Effector CD8-positive, alpha-beta T cell (primary cell): ENCODE data around the gene TOX2.

Source experiments
- DNase-seq: peaks from one replicate; lab custom pipeline; 2025; lab: John Stamatoyannopoulos, UW

TOX2 gene

DNA sequence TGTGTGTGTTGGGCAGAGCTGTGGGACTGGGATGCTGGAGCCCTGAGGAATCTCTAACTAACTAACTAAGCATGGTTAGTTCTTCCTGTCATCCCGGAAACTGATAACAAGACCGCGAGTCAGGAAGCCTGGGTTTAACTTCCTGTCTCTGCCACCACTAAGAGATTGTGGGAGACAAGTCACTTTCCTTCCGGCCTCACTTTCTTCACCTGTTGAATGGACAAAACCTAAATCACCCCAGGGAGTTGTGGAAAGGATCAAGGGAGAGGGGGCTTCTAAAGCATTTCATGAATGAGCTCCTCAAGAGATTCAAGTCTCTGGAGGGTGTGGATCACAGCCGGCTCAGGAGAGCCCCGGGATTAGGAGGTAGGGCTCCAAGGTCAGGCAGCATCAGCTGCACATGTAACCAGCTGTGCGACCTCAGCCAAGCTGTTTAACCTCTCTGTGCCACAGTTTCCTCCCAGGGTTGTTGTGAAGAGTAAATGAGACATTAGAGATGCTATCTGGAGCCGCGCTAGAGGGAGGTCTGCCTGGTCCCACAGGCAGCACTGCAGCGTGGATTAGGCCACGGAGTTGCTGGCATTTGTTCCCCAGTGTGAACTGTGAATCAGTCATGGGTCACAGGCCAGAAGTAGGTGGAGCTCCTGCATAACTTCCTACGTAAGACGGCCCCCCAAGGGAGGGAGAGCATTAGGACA is 105.1 kb downstream of the TOX2 start:
- DNase-seq, result no peak

DNA sequence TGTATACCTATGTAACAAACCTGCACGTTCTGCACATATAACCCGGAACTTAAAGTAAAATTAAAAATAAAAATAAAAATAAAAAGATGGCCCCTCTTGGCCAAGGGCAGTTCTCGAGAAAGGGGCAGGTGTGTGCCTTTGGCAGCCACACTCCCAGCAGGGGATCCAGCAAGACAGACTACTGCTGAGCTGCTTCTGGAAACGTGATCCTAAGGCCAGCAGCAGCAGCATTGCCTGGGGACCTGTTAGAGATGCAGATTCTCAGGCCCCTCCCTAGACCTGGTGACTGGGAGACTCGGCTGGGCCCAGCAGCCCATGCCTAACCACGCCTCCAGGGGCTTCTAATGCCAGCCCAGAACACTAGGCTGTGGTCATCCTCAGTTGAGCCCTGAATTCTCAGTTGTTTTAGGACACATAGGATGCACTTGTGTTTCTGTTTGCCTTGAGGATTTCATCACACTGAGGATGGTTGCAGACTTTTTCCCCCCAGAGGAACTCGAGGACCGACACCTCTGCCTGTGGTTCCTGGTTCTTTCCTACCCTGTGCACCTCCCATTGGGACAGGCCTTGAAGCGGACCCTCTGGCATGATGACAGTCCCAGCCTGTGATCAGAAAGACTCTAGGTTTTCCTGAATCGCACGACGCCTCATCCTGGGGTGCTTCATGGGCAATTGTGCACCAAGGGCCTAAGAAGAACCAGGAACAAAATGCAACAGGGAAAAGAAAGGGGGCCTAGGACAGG is 105.9 kb downstream of the TOX2 start:
- DNase-seq, result no peak

DNA sequence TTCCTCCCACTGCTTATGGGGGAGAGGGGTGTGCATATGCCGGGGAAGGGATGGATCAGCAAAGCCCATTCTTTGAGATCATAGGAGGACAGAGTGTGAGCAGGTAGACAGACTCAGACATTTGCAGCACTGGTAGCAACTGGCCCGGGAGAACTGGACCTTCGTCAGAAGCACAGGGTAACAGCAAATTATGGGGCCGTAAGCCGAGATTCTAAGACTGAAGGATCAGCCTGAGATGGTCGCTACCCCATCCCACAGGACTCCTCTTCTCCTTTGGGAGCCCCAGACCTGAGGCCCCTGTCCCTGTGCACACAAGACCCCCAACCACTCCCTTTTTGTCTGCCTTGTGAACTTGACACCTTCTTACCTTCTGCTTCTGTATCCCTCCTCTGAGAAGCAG is 106.5 kb downstream of the TOX2 start:
- no peak for DNase-seq

DNA sequence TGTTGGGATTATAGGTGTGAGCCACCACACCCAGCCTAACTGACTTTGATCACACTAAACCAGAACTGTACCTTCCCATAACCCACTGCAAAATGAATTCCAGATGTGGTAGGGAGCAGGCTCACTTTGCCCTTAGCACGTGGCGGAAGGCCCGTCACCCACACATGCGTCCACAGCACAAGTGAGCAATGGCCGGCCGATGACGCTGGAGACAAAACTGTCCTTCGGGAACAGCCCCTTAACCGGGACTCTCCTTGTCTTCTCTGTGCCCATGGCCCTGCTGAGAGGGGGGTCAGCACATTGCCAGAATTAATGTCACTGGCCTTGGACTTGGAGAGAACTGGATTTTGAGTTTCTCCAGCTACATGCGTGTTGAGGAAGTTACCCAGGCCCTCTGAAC is 107.2 kb downstream of the TOX2 start:
- DNase-seq, result no peak

DNA sequence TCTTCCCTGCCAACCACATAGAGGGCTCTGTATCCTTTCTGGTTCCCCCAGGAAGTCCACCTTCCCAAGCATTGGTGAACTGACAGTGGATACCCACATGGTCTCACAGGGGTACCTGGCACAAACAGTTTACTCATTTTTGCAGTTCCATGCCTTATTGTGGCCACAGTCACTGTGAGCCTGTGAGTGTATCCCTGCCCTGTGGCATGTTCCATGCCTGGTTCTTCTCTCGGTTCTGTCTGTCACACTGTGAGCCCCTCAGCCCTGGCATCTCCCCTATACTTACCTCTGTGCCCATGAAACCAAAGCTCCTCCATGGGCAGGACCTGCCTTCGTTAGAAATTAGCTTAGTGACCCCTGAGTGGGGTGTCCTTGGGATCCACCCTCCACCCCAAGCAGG is 107.8 kb downstream of the TOX2 start:
- no peak for DNase-seq

DNA sequence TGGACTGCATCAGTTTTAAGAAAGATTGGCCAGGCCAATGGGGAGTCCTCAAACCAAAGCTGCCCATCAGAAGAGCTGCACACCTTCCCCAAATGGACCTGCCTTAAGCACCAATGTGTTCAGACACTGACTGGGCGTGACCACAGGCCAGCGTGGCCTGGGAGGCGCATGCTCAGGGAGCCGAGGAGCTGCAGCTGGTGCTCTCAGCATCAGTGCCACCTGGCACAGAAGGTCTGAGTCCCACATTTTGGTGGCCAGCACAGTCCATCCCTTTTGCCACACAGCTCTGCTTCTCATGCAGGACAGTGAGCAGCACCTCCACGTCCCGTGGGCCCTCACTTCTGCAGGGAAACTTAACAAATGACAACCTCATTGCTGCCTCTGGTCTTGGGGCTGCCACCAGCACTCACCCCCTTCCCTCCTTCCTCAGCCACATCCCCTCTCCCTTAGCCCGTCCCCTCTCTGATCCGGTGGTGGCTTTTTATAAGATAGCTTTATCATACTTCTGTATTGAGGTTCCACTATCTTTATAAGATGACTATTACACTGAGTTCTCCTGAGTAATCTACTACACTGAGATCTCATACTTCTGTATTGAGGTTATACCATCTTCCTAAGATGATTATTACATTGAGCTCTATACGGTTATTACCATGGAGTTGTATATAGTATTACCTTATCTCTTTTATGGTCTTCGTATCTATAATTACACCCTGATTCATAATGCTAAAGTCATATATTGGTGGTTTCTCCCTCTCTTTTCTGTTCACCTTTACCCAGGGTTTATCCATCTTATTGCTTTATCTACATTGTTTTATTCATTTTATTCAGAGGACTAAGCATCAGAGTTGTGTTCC is 109.1 kb downstream of the TOX2 start:
- no peak for DNase-seq

DNA sequence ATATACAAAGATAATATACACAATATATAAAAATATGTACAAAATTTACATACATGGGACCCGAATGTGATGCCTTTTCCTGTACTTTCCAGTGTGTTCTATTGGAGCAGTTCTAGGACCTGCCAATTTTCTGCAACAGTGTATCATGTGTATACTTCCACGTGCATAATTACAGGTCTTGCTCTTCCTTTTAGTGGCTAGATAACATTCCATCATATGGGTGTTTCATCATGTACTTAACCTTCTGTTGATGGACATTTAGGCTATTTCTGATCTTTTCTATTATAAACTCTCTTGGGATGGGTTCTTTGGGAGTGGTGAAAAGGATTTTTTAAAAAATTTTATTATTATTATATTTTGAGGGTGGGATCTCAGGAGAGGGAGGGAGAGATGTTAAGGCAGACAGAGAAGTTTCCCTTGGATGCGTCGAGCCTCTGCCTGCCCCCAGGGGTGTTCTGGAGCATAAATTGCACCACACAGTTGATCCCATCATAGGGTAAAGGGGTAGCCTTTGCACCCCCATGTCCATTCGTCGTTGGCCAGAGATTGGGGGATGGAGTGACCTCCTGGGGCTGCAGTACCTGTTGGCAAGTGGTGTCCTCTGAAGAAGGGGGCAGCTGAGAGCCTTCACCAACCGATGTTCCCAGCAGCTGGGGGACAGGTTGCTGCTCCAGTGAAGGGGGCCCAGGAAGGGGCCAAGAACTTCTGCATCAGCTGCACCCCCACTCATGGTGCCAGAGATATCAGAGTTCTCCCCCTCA is 110.3 kb downstream of the TOX2 start:
- DNase-seq, result no peak

DNA sequence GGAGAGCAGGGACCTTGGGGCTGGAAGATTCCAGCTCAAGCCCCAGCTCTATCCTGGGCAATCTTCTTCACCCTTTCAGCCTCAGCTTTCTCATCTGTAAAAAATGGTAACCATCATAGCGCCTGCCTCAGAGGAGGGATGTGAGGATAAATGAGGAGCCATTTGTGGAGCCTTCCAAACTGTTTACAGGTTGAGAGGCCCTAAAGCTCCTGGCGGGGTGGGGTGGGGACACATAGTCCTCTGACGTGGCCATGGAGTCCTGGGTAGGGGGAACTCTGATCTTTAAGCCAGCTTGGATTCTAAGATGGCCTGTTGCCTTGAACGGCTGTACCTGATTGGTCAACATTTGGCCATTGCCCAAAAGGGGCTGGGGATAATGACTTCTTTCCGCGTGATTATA is 111.1 kb downstream of the TOX2 start:
- DNase-seq, result no peak

DNA sequence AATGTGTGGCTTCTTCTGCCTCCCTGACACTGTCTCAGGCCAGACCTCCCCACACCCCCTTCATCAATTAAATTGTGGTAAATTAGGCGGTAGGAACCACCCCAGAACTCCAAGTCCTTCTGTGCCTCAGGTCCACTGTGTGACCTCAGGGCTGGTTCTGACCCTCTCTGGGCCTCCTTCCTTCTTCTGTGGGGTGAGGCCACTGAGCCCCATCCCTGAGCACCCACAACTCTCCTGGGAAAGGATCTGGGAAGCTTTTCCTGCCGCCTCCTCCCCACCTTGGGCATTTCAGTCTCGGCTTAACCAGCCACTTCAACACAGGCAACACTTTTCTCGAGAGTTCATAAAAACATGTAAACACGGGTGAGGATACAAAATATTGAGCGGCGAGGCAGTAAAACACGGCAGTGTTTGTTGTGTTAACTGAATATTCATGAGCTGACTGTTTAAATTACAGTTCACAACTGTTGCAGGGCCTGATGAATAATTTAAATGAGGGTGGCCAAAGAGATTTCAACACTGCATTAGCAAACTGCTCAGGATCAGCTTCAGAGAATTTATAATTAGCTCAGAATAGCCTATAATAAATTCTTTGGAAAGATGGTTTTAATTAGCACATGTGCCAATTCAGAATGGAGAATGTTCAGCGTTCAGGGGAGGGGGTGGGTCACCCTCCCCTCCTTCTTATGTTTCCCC is 112.1 kb downstream of the TOX2 start:
- DNase-seq, result no peak

DNA sequence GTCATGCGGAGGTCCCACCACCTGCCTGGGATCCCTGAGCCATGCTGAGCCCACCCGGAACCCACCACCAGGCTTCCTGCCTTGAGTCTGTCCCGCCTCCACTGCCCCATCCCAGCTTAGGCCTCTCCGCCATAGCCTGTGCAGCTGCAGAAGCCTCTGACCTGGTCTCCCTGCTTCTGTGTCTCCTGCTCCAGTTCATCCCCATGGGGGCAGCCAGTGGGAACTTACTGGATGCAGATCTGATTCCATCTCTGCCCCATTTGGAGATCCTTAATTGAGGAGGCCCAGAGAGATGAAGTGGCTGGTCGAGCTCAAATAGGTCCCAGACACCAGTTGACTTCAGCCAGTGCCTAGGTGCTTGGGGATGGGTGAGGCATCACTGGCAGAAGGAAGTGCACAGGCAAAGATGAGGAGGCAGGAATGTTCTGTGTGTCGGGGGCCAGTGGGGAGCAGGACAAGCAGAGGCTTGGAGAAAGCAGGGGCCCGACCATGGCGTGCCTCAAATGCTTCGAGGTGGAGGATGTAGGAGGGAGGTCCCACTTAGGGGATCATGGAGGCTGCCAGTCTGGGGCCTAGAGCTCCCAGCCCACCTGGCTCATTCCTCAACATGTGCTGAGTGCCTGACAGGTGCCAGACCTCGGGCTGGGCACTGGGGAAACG is 112.8 kb downstream of the TOX2 start:
- DNase-seq, result no peak

DNA sequence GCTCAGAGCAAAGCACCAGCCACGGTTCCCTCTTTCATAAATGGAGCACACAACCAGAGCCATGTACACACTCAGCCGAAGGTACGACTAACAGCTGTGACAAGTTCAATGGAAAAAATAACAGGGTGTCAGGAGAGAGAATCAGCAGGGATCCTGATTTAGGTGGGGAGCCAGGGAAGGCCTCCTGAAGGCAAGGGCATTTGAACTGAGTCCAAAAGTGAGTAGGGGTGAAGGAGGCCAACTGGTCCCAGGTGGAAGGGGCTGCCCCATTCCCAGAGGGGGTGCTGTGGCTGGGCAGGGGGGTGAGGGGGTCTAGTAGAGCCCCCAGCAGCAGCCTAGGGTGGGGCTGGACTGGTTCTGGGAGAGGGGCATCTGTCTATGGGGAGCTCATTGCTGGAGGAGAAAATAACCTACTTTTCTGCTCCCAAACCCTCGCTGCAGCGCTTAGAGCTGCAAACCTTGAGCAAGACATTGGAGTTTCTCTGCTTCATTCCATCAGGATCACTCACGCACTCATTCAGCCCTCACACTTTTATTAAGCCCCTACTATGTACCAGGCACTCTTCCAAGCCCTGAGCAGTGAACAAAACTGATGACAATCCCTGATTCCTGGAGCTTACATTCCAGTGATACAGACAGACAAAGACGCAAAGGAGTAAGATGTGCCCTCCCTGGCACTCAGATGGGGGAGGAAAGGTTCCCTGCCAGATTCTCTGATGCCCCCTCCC is 113.5 kb downstream of the TOX2 start:
- DNase-seq, result no peak

DNA sequence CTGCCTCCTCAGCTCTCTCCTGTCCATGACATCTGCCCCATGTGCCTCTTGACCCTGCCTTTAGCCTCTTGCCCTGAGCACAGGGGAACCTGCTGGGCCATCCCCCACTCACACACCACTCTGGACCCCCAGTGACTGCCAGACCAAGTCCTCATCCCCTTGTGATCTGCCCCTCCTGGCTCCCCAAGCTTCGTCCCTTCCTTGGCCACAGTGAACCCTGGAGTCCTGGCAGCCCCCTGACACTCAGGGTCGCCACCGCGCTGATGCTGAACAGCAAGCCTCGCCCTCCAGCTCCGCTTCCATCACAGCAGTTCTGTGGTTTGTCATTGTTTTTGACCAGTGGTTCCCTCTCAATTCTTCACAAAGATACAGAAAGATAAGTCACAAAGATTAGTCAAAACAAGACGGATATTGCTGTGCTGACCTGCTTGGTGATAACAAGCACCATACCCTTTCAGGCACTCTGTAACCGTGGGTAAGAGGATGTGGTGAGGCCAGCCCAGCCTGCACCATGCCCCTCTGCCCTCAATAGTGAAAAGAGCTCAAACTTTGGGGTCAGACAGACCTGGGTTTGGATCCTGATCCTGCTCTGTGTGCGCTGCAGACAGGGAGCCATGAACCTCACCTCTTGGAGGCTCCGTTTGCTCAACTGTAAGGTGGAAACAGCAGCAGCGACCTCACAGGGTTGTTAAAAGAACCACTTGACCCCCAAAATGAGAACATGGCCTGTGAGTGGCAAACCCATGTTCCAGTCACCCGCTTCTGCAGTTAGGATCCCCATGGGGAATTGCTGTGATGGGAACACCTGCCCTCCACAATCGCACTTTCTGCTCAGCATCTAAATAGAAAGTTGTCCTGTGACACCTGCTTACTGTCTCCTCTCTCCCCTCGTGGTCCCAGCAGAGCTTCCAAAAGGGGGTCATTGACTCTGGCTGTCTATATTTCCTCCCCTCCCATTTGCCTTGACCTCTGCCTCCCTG is 114.5 kb downstream of the TOX2 start:
- DNase-seq, result no peak

DNA sequence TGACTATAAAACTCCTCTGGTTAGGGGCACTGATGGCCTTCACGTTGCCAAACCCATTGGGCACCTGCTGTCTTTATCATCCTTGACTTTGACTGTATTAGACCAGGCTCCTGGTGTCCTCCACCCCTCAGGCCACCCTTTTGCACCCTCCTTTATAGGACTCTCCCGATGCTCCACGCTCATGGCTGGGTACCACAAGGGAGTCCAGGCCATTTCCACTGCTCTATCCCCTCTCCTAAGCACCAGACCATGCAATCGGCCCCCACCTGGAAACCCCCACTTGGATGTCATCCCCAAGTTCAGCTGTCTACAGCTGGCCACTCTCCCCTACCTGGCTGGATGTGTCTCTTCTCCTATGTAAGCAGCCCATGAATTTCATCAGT is 115.2 kb downstream of the TOX2 start:
- DNase-seq, result no peak

DNA sequence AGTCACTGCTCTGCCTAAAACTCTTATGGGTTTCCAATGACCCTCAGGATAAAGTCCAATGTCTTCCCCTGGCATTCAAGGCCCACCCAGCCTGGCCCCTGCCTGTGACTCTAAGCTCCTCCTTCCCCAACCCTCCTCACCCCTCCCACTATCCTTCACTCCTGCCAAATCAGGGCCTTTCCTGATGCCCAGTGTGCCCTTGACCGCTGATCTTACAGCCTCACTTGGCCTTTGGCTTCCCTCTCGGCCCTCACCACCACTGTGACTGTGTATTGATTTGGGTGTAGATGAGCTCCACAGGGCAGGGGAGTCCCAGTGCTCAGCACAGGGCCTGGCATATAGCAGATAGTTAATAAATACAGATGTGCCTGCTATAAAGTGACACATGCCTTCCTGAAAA is 115.7 kb downstream of the TOX2 start:
- DNase-seq, result no peak

DNA sequence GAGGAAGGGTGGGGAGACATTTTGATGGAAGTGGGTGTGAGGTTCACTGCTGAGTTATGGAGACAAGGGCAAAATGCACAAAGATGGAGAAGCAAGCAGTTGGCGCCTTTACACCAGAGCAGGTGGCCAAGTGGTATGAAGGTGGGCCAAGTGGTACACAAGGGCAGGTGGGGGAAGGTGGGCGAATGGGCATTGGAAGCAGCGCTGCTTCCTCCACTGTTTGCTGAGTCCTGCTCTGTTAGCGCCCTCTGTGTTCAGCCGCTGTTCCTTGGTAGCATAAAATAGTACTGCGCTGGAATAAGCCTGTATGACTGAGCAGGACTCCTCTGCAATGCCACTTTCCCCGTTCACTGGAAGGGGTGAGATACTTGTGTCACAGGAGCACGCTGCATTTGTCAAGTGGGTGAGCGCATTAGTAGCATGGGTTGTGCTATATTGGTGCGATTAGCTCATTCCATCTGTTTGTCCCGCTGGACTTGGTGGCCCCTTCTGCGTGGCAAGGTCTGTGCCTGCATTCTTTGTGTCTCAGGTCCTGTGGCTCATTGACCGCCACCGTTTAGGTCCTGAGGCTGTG is 116.4 kb downstream of the TOX2 start:
- no peak for DNase-seq

DNA sequence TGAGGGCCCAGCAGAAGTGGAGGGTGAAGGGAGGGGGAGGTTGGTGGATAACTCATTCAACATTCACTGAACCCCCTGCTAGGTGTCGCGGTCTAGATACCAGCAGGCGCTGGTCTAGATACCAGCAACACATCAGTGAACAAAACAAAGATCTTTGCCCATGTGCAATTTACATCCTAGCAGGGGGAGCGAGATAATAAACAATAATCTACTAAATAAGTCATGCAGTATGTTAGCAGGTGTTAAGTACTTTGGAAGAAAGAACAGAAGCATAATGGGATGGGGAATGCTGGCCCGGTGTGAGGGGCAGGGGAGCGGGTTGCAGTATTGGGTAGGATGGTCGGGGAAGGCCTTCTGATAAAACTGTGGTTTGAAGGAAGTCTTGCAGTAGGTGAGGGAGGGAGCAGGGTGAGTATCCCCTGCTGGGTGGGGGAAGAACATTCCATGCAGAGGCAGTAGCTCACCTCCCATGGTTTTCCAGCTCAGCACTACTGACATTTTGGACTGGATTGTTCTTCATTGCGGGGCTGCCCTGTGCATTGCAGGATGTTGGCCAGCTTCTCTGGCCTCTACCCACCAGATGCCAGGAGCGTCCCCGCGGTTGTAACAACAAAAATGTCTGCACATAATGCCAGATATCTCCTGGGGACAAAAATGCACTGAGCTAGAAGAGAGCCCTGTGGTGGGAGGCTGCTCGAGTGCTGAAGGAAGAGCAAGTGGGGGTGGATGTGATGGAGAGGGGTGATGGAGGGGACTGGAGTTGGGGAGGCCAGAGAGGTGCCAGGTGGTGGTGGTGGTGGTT is 117.3 kb downstream of the TOX2 start:
- DNase-seq, result no peak

DNA sequence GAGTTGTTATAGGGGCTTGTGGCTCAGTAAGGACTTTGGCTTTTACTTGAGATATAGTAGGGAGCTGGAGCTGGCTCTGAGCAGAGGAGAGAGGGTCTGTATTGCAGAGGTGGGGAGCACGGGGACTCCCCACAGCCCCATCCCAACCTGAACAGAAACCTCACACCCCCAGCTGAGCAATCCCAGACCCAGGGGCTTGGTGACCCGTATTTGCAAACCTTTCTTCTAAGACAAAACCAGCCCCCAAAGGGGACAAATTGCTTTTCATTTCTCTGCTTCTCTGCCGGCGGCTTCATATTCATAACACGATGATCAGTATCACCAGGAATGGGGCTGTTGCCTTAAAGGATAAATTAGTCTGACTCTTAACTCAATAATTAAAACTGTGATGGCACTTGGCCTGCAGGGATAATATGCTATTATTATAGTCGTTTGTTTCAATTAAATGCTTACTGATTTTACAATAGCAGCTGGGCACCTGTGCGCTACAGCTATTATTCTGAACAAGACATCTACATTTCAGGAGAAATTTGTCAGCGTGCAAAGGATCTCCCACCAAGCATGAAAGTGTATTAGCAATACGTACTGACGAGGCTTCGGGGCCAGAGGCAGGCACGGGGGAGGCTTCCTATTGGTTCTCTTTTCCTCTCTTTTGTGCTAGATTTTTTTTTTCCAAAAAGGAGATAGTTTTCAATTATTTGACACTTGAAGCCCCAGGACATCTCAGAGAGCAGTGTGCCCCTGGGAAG is 118.1 kb downstream of the TOX2 start:
- DNase-seq, result no peak
